Measurements from ENCODE around the gene ENAH. TPM values are rescaled to one million over a fixed set of nuclear protein-coding genes. Genes with fewer than 3 reads are reported as not detected.

The ENAH gene
- total RNA-seq, 1 experiment from 2014 or later: 100 TPM

- Histone ChIP-seq H3K9ac (ENCODE audit: low read length) (no peak overlapping the region), H3K4me3 (replicated peaks in 1 of 2; ENCODE audit: low read depth in 1 of 2, low read length in 2 of 2) (no peak overlapping the region), H4K20me1 (ENCODE audit: insufficient read depth) (peaks cover under 1% of the 10 kb centered on the region; the same call in 1 of the 2 replicates), H3K27ac (ENCODE audit: low read depth, low read length) (no peak overlapping the region), H2AFZ (ENCODE audit: low read depth, low read length, poor library complexity, severe bottlenecking) (no peak overlapping the region), H3K4me1 (ENCODE audit: control insufficient read depth in 1 of 2, insufficient read depth in 2 of 2, low read length in 2 of 2) (peaks cover 0 to 3% of the 10 kb centered on the region in 2 experiments; a peak in 2 of 4 replicates), H3K36me3 (ENCODE audit: control insufficient read depth in 1 of 2, insufficient read depth in 2 of 2, low read length in 2 of 2) (no peaks in the 10 kb centered on the region), H3K9me3 (ENCODE audit: control insufficient read depth in 1 of 2, insufficient read depth in 1 of 2, low read depth in 1 of 2, low read length in 2 of 2) (no peaks in the 10 kb centered on the region), H3K9me2 (ENCODE audit: insufficient read depth) (no peaks in the 10 kb centered on the region), H3K4me2 (ENCODE audit: low read length) (no peak overlapping the region), H3K79me2 (ENCODE audit: insufficient read depth, low read length) (peaks cover 67% of the 10 kb centered on the region), H3K27me3 (ENCODE audit: insufficient read depth, low read length) (no peaks in the 10 kb centered on the region)
- no TSS peak for BruUV-seq (replicated peaks)
- RAD21 ChIA-PET (ENCODE audit: low non-redundant PET in 1 of 2, low total read pairs in 2 of 2, uncharacterized antibody in 2 of 2, unreplicated experiment in 2 of 2): no interaction called here
- ATAC-seq (no peak), DNase-seq (ENCODE audit: low read depth, low spot score) (no peak)
- CTCF ChIA-PET: no interaction called here
- intact Hi-C loops (cut with micrococcal nuclease): no loop called here
- POLR2A ChIA-PET: no interaction called here
- TF ChIP-seq POLR2A (IDR thresholded peaks at IDR 0.05; ENCODE audit: borderline replicate concordance, extremely low read depth, insufficient read depth, insufficient read length) (no peak), CTCF (IDR thresholded peaks at IDR 0.05 in 2 of 3, conservative IDR thresholded peaks at IDR 0.05 in 1 of 3; ENCODE audit: borderline replicate concordance in 1 of 3, insufficient read depth in 1 of 3, low read depth in 2 of 3, low read length in 2 of 3) (no peak), CEBPB (IDR thresholded peaks at IDR 0.05; ENCODE audit: low read depth) (no peak), YY1 (IDR thresholded peaks at IDR 0.05; ENCODE audit: extremely low read depth, insufficient replicate concordance, low read depth, low read length) (no peak), FOSL1 (IDR thresholded peaks at IDR 0.05; ENCODE audit: low read depth) (no peak), ATF3 (IDR thresholded peaks at IDR 0.05) (no peak), ELF1 (IDR thresholded peaks at IDR 0.05; ENCODE audit: borderline replicate concordance, low read depth) (no peak), ZBTB33 (IDR thresholded peaks at IDR 0.05; ENCODE audit: extremely low read depth, insufficient replicate concordance, low read length) (no peak), EZH2phosphoT487 (IDR thresholded peaks at IDR 0.05; ENCODE audit: borderline replicate concordance) (no peak), EGR1 (IDR thresholded peaks at IDR 0.05; ENCODE audit: low read depth) (no peak), TCF7L2 (IDR thresholded peaks at IDR 0.05; ENCODE audit: borderline replicate concordance, extremely low read depth, insufficient read depth, insufficient read length) (no peak)
Observed at GRCh38 chr1:225573216-225573615, 79.7 kb downstream of the ENAH start.
